Astrocyte of the spinal cord (primary cell): ENCODE results near the gene LYPD6B.

Source experiments
- DNase-seq: peaks from one replicate; pipeline ENCODE4 v3.0.0; 2011; ENCODE audit warnings: low read depth, low spot score
- H3K4me3 ChIP-seq: 2 replicates; pipeline ENCODE4 v1.5.1; 2011; ENCODE audit warnings: low read depth, mild to moderate bottlenecking, low read length, moderate library complexity
- CTCF ChIP-seq: IDR thresholded peaks from 2 replicates; pipeline ENCODE4 v1.5.1; 2012; ENCODE audit warnings: low read depth, mild to moderate bottlenecking, low read length, inconsistent platforms
- in situ Hi-C: cut with HindIII; loops from 2 replicates; pipeline ENCODE4 v1.10.0; 2017; ENCODE audit warnings: low sequenced_read_pairs

Gene LYPD6B

GRCh38 chr2:149112068-149112467 lies 73.6 kb downstream of the LYPD6B start:
- in situ Hi-C loops = no loop called here
- DNase-seq = no peak
- TF ChIP-seq CTCF = no peak
- no peak overlapping the region for H3K4me3 ChIP-seq

- TF ChIP-seq CTCF = no peak
- no peak for DNase-seq
- no peak overlapping the region for H3K4me3 ChIP-seq
- in situ Hi-C loops = no loop called here
Observed at GRCh38 chr2:149112713-149113112, 74.2 kb downstream of the LYPD6B start.

GRCh38 chr2:149115781-149116180 lies 77.3 kb downstream of the LYPD6B start:
- in situ Hi-C loops = no loop called here
- no peak for DNase-seq
- TF ChIP-seq CTCF = no peak
- H3K4me3 ChIP-seq = no peak overlapping the region

GRCh38 chr2:149119368-149119767 lies 80.9 kb downstream of the LYPD6B start:
- no peak for TF ChIP-seq CTCF
- H3K4me3 ChIP-seq = no peak overlapping the region
- in situ Hi-C loops = no loop called here
- no peak for DNase-seq

- in situ Hi-C loops = no loop called here
- no peak overlapping the region for H3K4me3 ChIP-seq
- no peak for DNase-seq
- TF ChIP-seq CTCF = no peak
Observed at GRCh38 chr2:149122516-149122915, 84.0 kb downstream of the LYPD6B start.

GRCh38 chr2:149125031-149125725 lies 86.7 kb downstream of the LYPD6B start:
- TF ChIP-seq CTCF = no peak
- in situ Hi-C loops = no loop called here
- no peak overlapping the region for H3K4me3 ChIP-seq
- DNase-seq = no peak
